B cell (primary cell): ENCODE measurements around the gene ID1. TPM values are rescaled to one million over a fixed set of nuclear protein-coding genes. Genes with fewer than 3 reads are reported as not detected.
"Not testable (repeated sequence)": the region's sequence is repeated elsewhere in the genome, so short reads cannot be mapped to it uniquely, and the experiment has no call there.

Experiments
- ATAC-seq: fragments of 200-7000 bp; cut with Tn5 transposase; one replicate; pipeline ENCODE4 v1.10.0; 2021; ENCODE audit warnings: low read depth, mild to moderate bottlenecking, moderate number of reproducible peaks, moderate library complexity
- CTCF ChIA-PET: fragments of 350-600 bp; sonication (Branson Sonifier 250); formaldehyde crosslinking; loops from one replicate; lab custom pipeline; 2021; ENCODE audit warnings: antibody characterized with exemption, inconsistent platforms; lab: Charles Lee
- POLR2A ChIA-PET: fragments of 350-600 bp; sonication (Branson Sonifier 250); formaldehyde crosslinking; loops from one replicate; lab custom pipeline; 2021; ENCODE audit warnings: antibody characterized with exemption; lab: Charles Lee
- DNase-seq: peaks from one replicate; pipeline ENCODE4 v3.0.0; 2013
- H2AFZ ChIP-seq: 2 replicates; pipeline ENCODE4 v1.6.1; 2012; ENCODE audit warnings: mild to moderate bottlenecking, low read depth, low read length; ENCODE audit not compliant: insufficient read depth, poor library complexity, severe bottlenecking
- H3K27ac ChIP-seq, 2 donors: 1 replicate in 1 of 2; 2 replicates in 1 of 2; pipeline ENCODE4 v1.5.1; 2012 to 2013; ENCODE audit warnings: low read length in 2 of 2, mild to moderate bottlenecking in 2 of 2, moderate library complexity in 1 of 2
- H3K27me3 ChIP-seq, 4 experiments: fragments of 200-600 bp in 1 of 4; sonication (generic) in 1 of 4; replicated peaks in 1 of 4; 1 replicate in 2 of 4; 2 replicates in 2 of 4; pipeline versions ENCODE4 v1.6.1 to v1.7.0; 2013 to 2016; ENCODE audit warnings: low read length in 3 of 4, mild to moderate bottlenecking in 2 of 4, mixed read lengths in 1 of 4, moderate library complexity in 1 of 4; ENCODE audit not compliant: insufficient read depth in 4 of 4, control insufficient read depth in 3 of 4; ENCODE audit errors: control extremely low read depth in 1 of 4
- H3K36me3 ChIP-seq, 2 experiments: replicated peaks in 1 of 2; 1 replicate in 1 of 2; 2 replicates in 1 of 2; pipeline versions ENCODE4 v1.6.1 to v1.7.1; 2013; ENCODE audit warnings: low read length in 1 of 2; ENCODE audit not compliant: insufficient read depth in 2 of 2, control insufficient read depth in 1 of 2; ENCODE audit errors: control extremely low read depth in 1 of 2, extremely low read depth in 1 of 2
- H3K4me1 ChIP-seq, 2 donors: fragments of 200-600 bp in 1 of 2; sonication (generic) in 1 of 2; 1 replicate in 1 of 2; 2 replicates in 1 of 2; pipeline versions ENCODE4 v1.5.1 to v1.6.1; 2013 to 2017; ENCODE audit warnings: low read length in 2 of 2; ENCODE audit not compliant: control insufficient read depth in 2 of 2, insufficient read depth in 2 of 2
- H3K4me2 ChIP-seq: replicated peaks from 2 replicates; pipeline ENCODE3; 2012; ENCODE audit warnings: mild to moderate bottlenecking, low read depth, low read length; ENCODE audit not compliant: poor library complexity, severe bottlenecking
- H3K4me3 ChIP-seq, 5 experiments: fragments of 200-600 bp in 1 of 5; sonication (generic) in 1 of 5; 1 replicate in 3 of 5; 2 replicates in 2 of 5; pipeline versions ENCODE4 v1.5.1 to v1.7.0; 2011 to 2016; ENCODE audit warnings: low read length in 4 of 5, mild to moderate bottlenecking in 4 of 5, low read depth in 2 of 5, control low read depth in 1 of 5, moderate library complexity in 1 of 5; ENCODE audit not compliant: insufficient read depth in 1 of 5; ENCODE audit errors: control extremely low read depth in 1 of 5, extremely low read depth in 1 of 5
- H3K79me2 ChIP-seq: fragments of 200-600 bp; sonication (generic); one replicate; pipeline ENCODE4 v1.6.0; 2016; ENCODE audit warnings: low read length; ENCODE audit not compliant: control insufficient read depth, insufficient read depth
- H3K9ac ChIP-seq: fragments of 200-600 bp; sonication (generic); 2 replicates; pipeline ENCODE4 v1.6.1; 2017; ENCODE audit warnings: mild to moderate bottlenecking, low read length, moderate library complexity
- H3K9me3 ChIP-seq, 3 donors: one replicate each; pipeline versions ENCODE4 v1.6.1 to v1.7.1; 2013; ENCODE audit warnings: low read length in 2 of 3; ENCODE audit not compliant: control insufficient read depth in 2 of 3, insufficient read depth in 1 of 3; ENCODE audit errors: control extremely low read depth in 1 of 3
- H4K20me1 ChIP-seq: 2 replicates; pipeline ENCODE4 v1.6.0; 2012; ENCODE audit warnings: mild to moderate bottlenecking, low read length; ENCODE audit not compliant: insufficient read depth, control insufficient read depth, poor library complexity, severe bottlenecking
- H3K27ac Mint-ChIP-seq: one replicate; pipeline ENCODE4 v1.8.0; 2021; ENCODE audit warnings: mixed read lengths
- H3K27me3 Mint-ChIP-seq: one replicate; pipeline ENCODE4 v1.8.0; 2021; ENCODE audit warnings: mixed read lengths
- H3K4me1 Mint-ChIP-seq: one replicate; pipeline ENCODE4 v1.8.0; 2021; ENCODE audit warnings: mixed read lengths
- H3K4me3 Mint-ChIP-seq: one replicate; pipeline ENCODE4 v1.8.0; 2021; ENCODE audit warnings: mixed read lengths
- H3K9me3 Mint-ChIP-seq: one replicate; pipeline ENCODE4 v1.8.0; 2022; ENCODE audit warnings: mixed read lengths; ENCODE audit not compliant: insufficient read depth
- EZH2 ChIP-seq: IDR thresholded peaks from 2 replicates; pipeline ENCODE4 v1.6.1; 2012; ENCODE audit warnings: borderline replicate concordance, low read depth, mild to moderate bottlenecking, moderate library complexity, low read length; ENCODE audit not compliant: insufficient read depth, poor library complexity, severe bottlenecking
- WGBS: methylation state at CpG from one replicate; pipeline ENCODE4 v1.1.5; 2013; ENCODE audit warnings: missing lambda C conversion rate; ENCODE audit not compliant: insufficient coverage; 5-methylcytosine and 5-hydroxymethylcytosine counted together
- intact Hi-C: fragments of 100-400 bp; cut with micrococcal nuclease; formaldehyde crosslinking; loops from one replicate; pipeline ENCODE4 v1.10.0; 2022
- polyA plus RNA-seq: library from polyadenylated mRNA; depleted of rRNA; stranded (reverse); fragments of >200 nt; gene quantifications from 2 replicates; pipeline ENCODE4 v1.2.3, GENCODE V29; 2012
- total RNA-seq, 2 donors: library from RNA; stranded (reverse); fragments of 120-200 nt in 1 of 2; gene quantifications; 1 replicate in 1 of 2; 2 replicates in 1 of 2; pipeline versions ENCODE4 v1.2.3 to v1.2.4, GENCODE V29; 2013 to 2022
- TF ChIP-seq, protein P1 (sequence below): fragments of 200-600 bp; IDR thresholded peaks from one replicate; pipeline ENCODE4 v1.8.0; 2022; ENCODE audit warnings: antibody characterized with exemption, mild to moderate bottlenecking

The ID1 gene
- total and polyA plus RNA-seq, 2 donors (not counting 1 experiment from before 2014, with no cell fraction given) = 4.4 to 68.2 TPM

DNA sequence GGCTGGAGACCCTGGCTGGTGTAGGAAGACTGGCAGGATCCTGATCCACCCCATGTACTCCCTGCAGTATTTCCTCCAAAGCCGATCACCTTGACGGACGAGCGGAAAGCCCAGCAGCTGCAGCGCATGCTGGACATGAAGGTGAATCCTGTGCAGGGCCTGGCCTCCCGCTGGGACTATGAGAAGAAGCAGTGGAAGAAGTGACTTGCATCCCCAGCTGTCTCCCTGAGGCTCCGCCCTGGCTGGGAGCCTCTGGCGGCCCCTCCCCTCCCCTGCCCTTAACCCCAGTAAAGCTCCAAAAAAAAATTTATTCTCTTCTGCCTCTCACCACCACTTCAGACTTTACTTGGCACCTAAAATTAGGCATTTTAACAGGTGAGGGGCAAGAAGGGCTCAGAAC lies 39.6 kb downstream of the ID1 start:
- Mint-ChIP-seq H3K4me3 (no peak overlapping the region), H3K27ac (no peak overlapping the region), H3K27me3 (peaks cover 8% of the 10 kb centered on the region), H3K4me1 (peaks cover under 1% of the 10 kb centered on the region), H3K9me3 (no peaks in the 10 kb centered on the region)
- DNase-seq = no peak
- H3K27ac ChIP-seq = no peak overlapping the region
- TF ChIP-seq, protein P1, sequence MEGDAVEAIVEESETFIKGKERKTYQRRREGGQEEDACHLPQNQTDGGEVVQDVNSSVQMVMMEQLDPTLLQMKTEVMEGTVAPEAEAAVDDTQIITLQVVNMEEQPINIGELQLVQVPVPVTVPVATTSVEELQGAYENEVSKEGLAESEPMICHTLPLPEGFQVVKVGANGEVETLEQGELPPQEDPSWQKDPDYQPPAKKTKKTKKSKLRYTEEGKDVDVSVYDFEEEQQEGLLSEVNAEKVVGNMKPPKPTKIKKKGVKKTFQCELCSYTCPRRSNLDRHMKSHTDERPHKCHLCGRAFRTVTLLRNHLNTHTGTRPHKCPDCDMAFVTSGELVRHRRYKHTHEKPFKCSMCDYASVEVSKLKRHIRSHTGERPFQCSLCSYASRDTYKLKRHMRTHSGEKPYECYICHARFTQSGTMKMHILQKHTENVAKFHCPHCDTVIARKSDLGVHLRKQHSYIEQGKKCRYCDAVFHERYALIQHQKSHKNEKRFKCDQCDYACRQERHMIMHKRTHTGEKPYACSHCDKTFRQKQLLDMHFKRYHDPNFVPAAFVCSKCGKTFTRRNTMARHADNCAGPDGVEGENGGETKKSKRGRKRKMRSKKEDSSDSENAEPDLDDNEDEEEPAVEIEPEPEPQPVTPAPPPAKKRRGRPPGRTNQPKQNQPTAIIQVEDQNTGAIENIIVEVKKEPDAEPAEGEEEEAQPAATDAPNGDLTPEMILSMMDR = no peak
- TF ChIP-seq EZH2 = no peak
- H3K9me3 ChIP-seq = no peaks in the 10 kb centered on the region
- H3K4me1 ChIP-seq = peaks cover under 1% of the 10 kb centered on the region in 2 donors
- H3K27me3 ChIP-seq = no peaks in the 10 kb centered on the region
- H3K4me2 ChIP-seq = no peak overlapping the region
- no peaks in the 10 kb centered on the region for H3K79me2 ChIP-seq
- ChIA-PET POLR2A (no interaction called here), CTCF (no interaction called here)
- 100% methylated on average over 4 of the region's 8 CpGs for WGBS
- no peak for ATAC-seq
- intact Hi-C loops = no loop called here
- no peak overlapping the region for H2AFZ ChIP-seq
- H3K36me3 ChIP-seq = no peaks in the 10 kb centered on the region
- H4K20me1 ChIP-seq = no peaks in the 10 kb centered on the region
- H3K4me3 ChIP-seq = no peak overlapping the region
- H3K9ac ChIP-seq = no peak overlapping the region

DNA sequence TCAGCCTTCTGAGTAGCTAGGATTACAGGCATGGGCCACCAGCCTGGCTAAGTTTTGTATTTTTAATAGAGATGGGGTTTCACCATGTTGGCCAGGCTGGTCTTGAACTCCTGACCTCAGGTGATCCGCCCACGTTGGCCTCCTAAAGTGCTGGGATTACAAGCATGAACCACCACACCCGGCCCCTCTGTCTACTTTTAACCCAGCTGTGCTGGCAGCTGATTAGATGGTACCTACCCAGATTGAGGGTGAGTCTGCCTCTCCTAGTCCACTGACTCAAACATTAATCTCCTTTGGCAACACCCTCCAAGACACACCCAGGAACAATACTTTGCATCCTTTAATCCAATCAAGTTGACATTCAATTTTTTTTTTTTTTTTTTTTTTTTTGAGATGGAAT lies 43.0 kb downstream of the ID1 start:
- H3K27ac Mint-ChIP-seq, H3K27ac ChIP-seq, H3K4me3 ChIP-seq, POLR2A ChIA-PET, H3K27me3 Mint-ChIP-seq, H3K27me3 ChIP-seq, H3K4me3 Mint-ChIP-seq, H3K9ac ChIP-seq, H3K9me3 ChIP-seq, H3K79me2 ChIP-seq, ATAC-seq, H4K20me1 ChIP-seq, H3K4me2 ChIP-seq, intact Hi-C loops, H3K36me3 ChIP-seq, H2AFZ ChIP-seq, H3K9me3 Mint-ChIP-seq, DNase-seq: not testable (repeated sequence)
- CTCF ChIA-PET = interaction anchor here (2.6 kb wide), 1 partner anchor 13 kb away, joined by 12 read pairs; no protein-coding TSS in a partner anchor
- H3K4me1 Mint-ChIP-seq = peaks cover 13% of the 10 kb centered on the region
- H3K4me1 ChIP-seq = peaks cover 8 to 13% of the 10 kb centered on the region in 2 donors
- 100% methylated on average over 1 of the region's 3 CpGs for WGBS
